Measurements from ENCODE around the gene PIGW.
A peak's percentile ranks its signal among the peaks of the same experiment; 100 is the strongest.
"Not testable (repeated sequence)": the region's sequence is repeated elsewhere in the genome, so short reads cannot be mapped to it uniquely, and the experiment has no call there.

PIGW gene

GRCh38 chr17:36534840-36535668, at the start of gene PIGW, which contains the start of gene MYO19:
Gene PIGW, plus strand, starts transcription at chr17:36534987. Its CDS starts 2,115 bp downstream, at chr17:36537102.
Gene MYO19, minus strand, starts transcription at chr17:36534868. Its CDS starts 2,330 bp downstream, at chr17:36532538.
- peak; percentile 93 for DNase-seq (ENCODE audit: low read depth)

- DNase-seq (ENCODE audit: low read depth) = no peak
Measured at GRCh38 chr17:36485027-36485426, 49.8 kb upstream of the PIGW start.

- no peak for DNase-seq (ENCODE audit: low read depth)
Measured at GRCh38 chr17:36485805-36486203, 49.0 kb upstream of the PIGW start.

GRCh38 chr17:36486204-36487194, 48.3 kb upstream of the PIGW start, which contains the start of gene ZNHIT3:
Gene ZNHIT3, plus strand, starts transcription at chr17:36486681. Its CDS starts 19 bp downstream, at chr17:36486700.
- DNase-seq (ENCODE audit: low read depth) = peak; percentile 96

GRCh38 chr17:36493956-36494355, 40.8 kb upstream of the PIGW start:
- DNase-seq (ENCODE audit: low read depth) = no peak

- DNase-seq (ENCODE audit: low read depth) = no peak
Measured at GRCh38 chr17:36494674-36495073, 40.1 kb upstream of the PIGW start.

- no peak for DNase-seq (ENCODE audit: low read depth)
Measured at GRCh38 chr17:36495076-36495578, 39.7 kb upstream of the PIGW start.

- DNase-seq (ENCODE audit: low read depth) = no peak
Measured at GRCh38 chr17:36496018-36496789, 38.6 kb upstream of the PIGW start.

GRCh38 chr17:36498155-36498554, 36.6 kb upstream of the PIGW start:
- no peak for DNase-seq (ENCODE audit: low read depth)

GRCh38 chr17:36498560-36499300, 36.1 kb upstream of the PIGW start:
- DNase-seq (ENCODE audit: low read depth) = no peak

GRCh38 chr17:36500745-36501225, 34.0 kb upstream of the PIGW start:
- DNase-seq (ENCODE audit: low read depth) = no peak

- DNase-seq (ENCODE audit: low read depth) = no peak
Measured at GRCh38 chr17:36501351-36501750, 33.4 kb upstream of the PIGW start.

GRCh38 chr17:36501963-36502362, 32.8 kb upstream of the PIGW start:
- DNase-seq (ENCODE audit: low read depth) = no peak

GRCh38 chr17:36503456-36504155, 31.2 kb upstream of the PIGW start:
- DNase-seq (ENCODE audit: low read depth) = no peak

GRCh38 chr17:36504156-36504545, 30.6 kb upstream of the PIGW start:
- no peak for DNase-seq (ENCODE audit: low read depth)

- no peak for DNase-seq (ENCODE audit: low read depth)
Measured at GRCh38 chr17:36505171-36505570, 29.6 kb upstream of the PIGW start.

- no peak for DNase-seq (ENCODE audit: low read depth)
Measured at GRCh38 chr17:36506249-36506826, 28.4 kb upstream of the PIGW start.

GRCh38 chr17:36506831-36507230, 28.0 kb upstream of the PIGW start:
- no peak for DNase-seq (ENCODE audit: low read depth)

GRCh38 chr17:36507266-36507665, 27.5 kb upstream of the PIGW start:
- DNase-seq (ENCODE audit: low read depth) = no peak

GRCh38 chr17:36508439-36508838, 26.3 kb upstream of the PIGW start:
- DNase-seq (ENCODE audit: low read depth) = not testable (repeated sequence)
